MM.1S (cell line): Measurements from ENCODE around the gene PCCA.

Experiments used
- CTCF ChIP-seq: fragments of 300-600 bp; sonication (generic); IDR thresholded peaks from 2 replicates; pipeline ENCODE4 v1.5.1; 2016; ENCODE audit warnings: antibody characterized with exemption, low read length, mixed read lengths
- EZH2 ChIP-seq: fragments of 300-600 bp; sonication (generic); optimal IDR thresholded peaks from 2 replicates; pipeline ENCODE3; 2017; ENCODE audit warnings: low read depth, mild to moderate bottlenecking, antibody characterized with exemption, low read length, mixed read lengths

- TF ChIP-seq CTCF (no peak), EZH2 (no peak)
These were observed 358.9 kb downstream of the PCCA start for GRCh38 chr13:100447831-100448230.
